HepG2 (cell line): ENCODE results near the gene MTCL1. TPM values are rescaled to one million over a fixed set of nuclear protein-coding genes. Genes with fewer than 3 reads are reported as not detected.

Source experiments
- ATAC-seq: fragments of 200-7000 bp; cut with Tn5 transposase; 3 replicates; pipeline ENCODE4 v1.9.1; 2020; ENCODE audit warnings: mild to moderate bottlenecking, moderate library complexity
- BruUV-seq: library from RNA; stranded (reverse); fragments of 400-500 nt; replicated peaks from 2 replicates; lab custom pipeline; 2021; lab: Mats Ljungman, UMichigan
- CTCF ChIA-PET: fragments of 300-600 bp; formaldehyde crosslinking; extraction: SDS; loops from one replicate; lab custom pipeline; 2021; ENCODE audit warnings: low total read pairs, inconsistent platforms, low intra/inter-chr PET ratio; lab: Yijun Ruan, JAX
- POLR2A ChIA-PET: fragments of 350-600 bp; sonication (Branson Sonifier 250); formaldehyde crosslinking; loops from one replicate; lab custom pipeline; 2020; ENCODE audit warnings: antibody characterized with exemption, inconsistent platforms; lab: Yijun Ruan, JAX
- DNase-seq: peaks from one replicate; pipeline ENCODE4 v3.0.0-alpha.2; 2015; ENCODE audit warnings: low spot score
- FAIRE-seq: peaks from 3 replicates; lab custom pipeline; 2011; peaks lifted over from hg19 to GRCh38; lab: Jason Lieb, UNC
- H2AFZ ChIP-seq: one replicate; pipeline ENCODE4 v1.6.1; 2011; ENCODE audit warnings: low read length, inconsistent platforms
- H3K27ac ChIP-seq: fragments of 300-600 bp; 3 replicates; pipeline ENCODE4 v1.8.0; 2011; ENCODE audit warnings: mixed run types, mild to moderate bottlenecking, mixed read lengths, low read length, inconsistent platforms; ENCODE audit not compliant: insufficient read depth; ENCODE audit errors: extremely low read length
- H3K27me3 ChIP-seq, 2 experiments: fragments of 200-600 bp in 1 of 2; 2 replicates in 1 of 2; 3 replicates in 1 of 2; pipeline versions ENCODE4 v1.6.0 to v1.8.0; 2011; ENCODE audit warnings: low read length in 2 of 2, mild to moderate bottlenecking in 2 of 2, moderate library complexity in 2 of 2, inconsistent platforms in 1 of 2; ENCODE audit not compliant: insufficient read depth in 2 of 2, control insufficient read depth in 1 of 2
- H3K36me3 ChIP-seq, 2 experiments: fragments of 200-600 bp in 1 of 2; replicated peaks in 1 of 2; 2 replicates in 1 of 2; 3 replicates in 1 of 2; pipeline versions ENCODE4 v1.5.1 to v1.8.0; 2011; ENCODE audit warnings: low read length in 2 of 2, inconsistent platforms in 1 of 2; ENCODE audit not compliant: insufficient read depth in 2 of 2, control insufficient read depth in 1 of 2
- H3K4me1 ChIP-seq: 2 replicates; pipeline ENCODE4 v1.5.1; 2012; ENCODE audit warnings: low read length, inconsistent platforms; ENCODE audit not compliant: insufficient read depth
- H3K4me2 ChIP-seq: 2 replicates; pipeline ENCODE4 v1.6.0; 2011; ENCODE audit warnings: low read depth, low read length, inconsistent platforms
- H3K4me3 ChIP-seq, 3 experiments: fragments of 200-600 bp in 1 of 3; sonication (generic), shearing (Covaris generic) in 1 of 3; replicated peaks in 1 of 3; 2 replicates each; pipeline ENCODE4 v1.5.1; 2011 to 2016; ENCODE audit warnings: low read length in 3 of 3, inconsistent platforms in 2 of 3, low read depth in 2 of 3, mild to moderate bottlenecking in 2 of 3, control low read depth in 1 of 3, mixed read lengths in 1 of 3; ENCODE audit not compliant: insufficient read depth in 1 of 3
- H3K79me2 ChIP-seq: one replicate; pipeline ENCODE4 v1.6.1; 2011; ENCODE audit warnings: low read length, inconsistent platforms; ENCODE audit not compliant: insufficient read depth
- H3K9ac ChIP-seq: 2 replicates; pipeline ENCODE4 v1.6.0; 2011; ENCODE audit warnings: mild to moderate bottlenecking, low read depth, low read length, inconsistent platforms; ENCODE audit not compliant: insufficient read depth
- H3K9me3 ChIP-seq: 2 replicates; pipeline ENCODE4 v1.5.1; 2012; ENCODE audit warnings: mild to moderate bottlenecking, low read length
- H4K20me1 ChIP-seq: 2 replicates; pipeline ENCODE4 v1.6.0; 2011; ENCODE audit warnings: inconsistent platforms, mild to moderate bottlenecking, low read length, moderate library complexity; ENCODE audit not compliant: insufficient read depth
- AFF4 ChIP-seq: sonication (generic); formaldehyde crosslinking; IDR thresholded peaks from 2 replicates; pipeline ENCODE4 v1.4.0; 2020; ENCODE audit warnings: missing genetic modification reagents
- EZH2 ChIP-seq: conservative IDR thresholded peaks from 2 replicates; pipeline ENCODE4 v1.6.1; 2012; ENCODE audit warnings: mild to moderate bottlenecking, low read depth, low read length, moderate library complexity
- FOXK2 ChIP-seq: fragments of 450-650 bp; IDR thresholded peaks from 2 replicates; pipeline ENCODE4 v1.6.1; 2016
- HHEX ChIP-seq: IDR thresholded peaks from 2 replicates; pipeline ENCODE4 v1.6.1; 2016; ENCODE audit warnings: control low read depth
- MIXL1 ChIP-seq: IDR thresholded peaks from 2 replicates; pipeline ENCODE4 v1.6.1; 2016
- MZF1 ChIP-seq: sonication (generic); formaldehyde crosslinking; IDR thresholded peaks from 2 replicates; pipeline ENCODE4 v1.8.1; 2023; ENCODE audit warnings: mild to moderate bottlenecking, missing genetic modification reagents, borderline replicate concordance
- RFX5 ChIP-seq: IDR thresholded peaks from 2 replicates; pipeline ENCODE4 v1.6.1; 2011; ENCODE audit warnings: low read depth, low read length, improper control_type of control experiment
- SPEN ChIP-seq: sonication (generic); formaldehyde crosslinking; IDR thresholded peaks from 2 replicates; pipeline ENCODE4 v1.5.1; 2020; ENCODE audit warnings: low read depth, mild to moderate bottlenecking, missing genetic modification reagents
- SRF ChIP-seq: IDR thresholded peaks from 2 replicates; pipeline ENCODE4 v1.6.1; 2011; ENCODE audit warnings: mild to moderate bottlenecking, low read depth, low read length, moderate library complexity
- TAF1 ChIP-seq: sonication (generic); formaldehyde crosslinking; IDR thresholded peaks from 2 replicates; pipeline ENCODE4 v1.4.0; 2020; ENCODE audit warnings: missing genetic modification reagents
- ZNF180 ChIP-seq: sonication (generic); formaldehyde crosslinking; IDR thresholded peaks from 2 replicates; pipeline ENCODE4 v1.4.0; 2020; ENCODE audit warnings: low read depth, missing genetic modification reagents, borderline replicate concordance
- ZNF547 ChIP-seq: sonication (generic); formaldehyde crosslinking; IDR thresholded peaks from 2 replicates; pipeline ENCODE4 v1.5.1; 2020; ENCODE audit warnings: mild to moderate bottlenecking, missing genetic modification reagents
- ZNF574 ChIP-seq: sonication (generic); formaldehyde crosslinking; IDR thresholded peaks from 2 replicates; pipeline ENCODE4 v1.4.0; 2020; ENCODE audit warnings: missing genetic modification reagents
- ZSCAN12 ChIP-seq: sonication (generic); formaldehyde crosslinking; IDR thresholded peaks from 2 replicates; pipeline ENCODE4 v1.9.0; 2021; ENCODE audit warnings: mild to moderate bottlenecking, missing genetic modification reagents
- WGBS: methylation state at CpG from one replicate; pipeline ENCODE4 v1.1.6; 2017; ENCODE audit warnings: low lambda C conversion rate; 5-methylcytosine and 5-hydroxymethylcytosine counted together
- in situ Hi-C: cut with HindIII; loops from 2 replicates; pipeline ENCODE4 v1.10.0; 2017; ENCODE audit warnings: low pct_unique_long_range_greater_than_20kb; ENCODE audit not compliant: extremely low pct_ligation_motif_present
- intact Hi-C: fragments of 100-400 bp; cut with micrococcal nuclease; formaldehyde crosslinking; loops from one replicate; pipeline ENCODE4 v1.10.0; 2022; ENCODE audit not compliant: unreplicated experiment
- polyA plus RNA-seq, 8 experiments: library from polyadenylated mRNA; depleted of rRNA in 3 of 8; stranded (reverse) in 7 of 8; unstranded in 1 of 8; fragments of >200 nt; fragmentation: Illumina TruSeq in 4 of 8; extraction: Trizol in 4 of 8; gene quantifications; 2 replicates each; pipeline versions ENCODE4 v1.2.1 to v1.2.3, GENCODE V29; 2011 to 2016; ENCODE audit warnings: low read depth in 4 of 8, missing spikeins in 1 of 8, mixed read lengths in 1 of 8; ENCODE audit not compliant: insufficient read depth in 1 of 8
- total RNA-seq, 5 experiments: library from RNA; depleted of rRNA; stranded (reverse); fragments of >200 nt; fragmentation: Illumina TruSeq; extraction: Trizol; gene quantifications; 2 replicates each; pipeline ENCODE4 v1.2.3, GENCODE V29; 2016; ENCODE audit warnings: low read depth in 1 of 5
- TF ChIP-seq, protein P1 (sequence below): sonication (generic); formaldehyde crosslinking; IDR thresholded peaks from 2 replicates; pipeline ENCODE4 v1.8.0; 2022; ENCODE audit warnings: missing genetic modification reagents, mild to moderate bottlenecking, inconsistent platforms, borderline replicate concordance
- TF ChIP-seq, protein P2 (sequence below): IDR thresholded peaks from 2 replicates; pipeline ENCODE4 v1.6.1; 2018; ENCODE audit warnings: missing genetic modification reagents, mild to moderate bottlenecking, missing compliant biosample characterization

Gene MTCL1
- total and polyA plus RNA-seq, 2 of the 13 experiments (the other 11 are each of a cell fraction or from before 2014, with no cell fraction given): 3.1 to 3.2 TPM

DNA sequence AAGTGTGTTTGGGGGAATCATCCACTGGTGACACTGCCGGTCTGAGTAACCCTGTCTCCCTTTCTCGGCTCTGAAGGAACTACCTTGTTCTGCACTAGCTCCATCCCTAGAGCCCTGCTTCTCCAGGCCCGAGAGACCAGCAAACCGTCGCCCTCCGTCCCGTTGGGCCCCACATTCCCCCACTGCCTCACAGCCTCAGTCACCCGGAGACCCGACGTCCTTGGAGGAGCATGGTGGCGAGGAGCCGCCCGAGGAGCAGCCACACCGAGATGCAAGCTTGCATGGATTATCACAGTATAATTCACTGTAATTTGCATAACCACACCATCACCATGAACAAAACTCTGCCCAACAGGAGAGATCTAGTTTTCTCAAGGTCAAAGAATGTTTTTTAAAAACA lies 126.2 kb downstream of the MTCL1 start (continued):
- TF ChIP-seq, protein P1, sequence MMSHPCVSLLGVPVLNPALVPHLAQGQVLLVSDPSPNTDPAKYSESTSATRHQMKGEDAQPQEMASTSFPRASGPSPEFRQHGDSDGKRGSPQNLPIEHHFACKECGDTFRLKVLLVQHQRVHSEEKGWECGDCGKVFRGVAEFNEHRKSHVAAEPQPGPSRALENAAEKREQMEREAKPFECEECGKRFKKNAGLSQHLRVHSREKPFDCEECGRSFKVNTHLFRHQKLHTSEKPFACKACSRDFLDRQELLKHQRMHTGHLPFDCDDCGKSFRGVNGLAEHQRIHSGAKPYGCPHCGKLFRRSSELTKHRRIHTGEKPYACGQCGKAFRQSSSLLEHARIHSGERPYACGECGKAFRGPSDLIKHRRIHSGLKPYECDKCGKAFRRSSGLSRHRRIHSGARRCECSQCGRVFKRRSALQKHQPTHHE (CRISPR knock-in tag): no peak
- TF ChIP-seq ZNF180 (CRISPR knock-in tag): no peak
- TF ChIP-seq SRF: no peak
- no peak for TF ChIP-seq TAF1
- TF ChIP-seq MZF1 (CRISPR knock-in tag): no peak

DNA sequence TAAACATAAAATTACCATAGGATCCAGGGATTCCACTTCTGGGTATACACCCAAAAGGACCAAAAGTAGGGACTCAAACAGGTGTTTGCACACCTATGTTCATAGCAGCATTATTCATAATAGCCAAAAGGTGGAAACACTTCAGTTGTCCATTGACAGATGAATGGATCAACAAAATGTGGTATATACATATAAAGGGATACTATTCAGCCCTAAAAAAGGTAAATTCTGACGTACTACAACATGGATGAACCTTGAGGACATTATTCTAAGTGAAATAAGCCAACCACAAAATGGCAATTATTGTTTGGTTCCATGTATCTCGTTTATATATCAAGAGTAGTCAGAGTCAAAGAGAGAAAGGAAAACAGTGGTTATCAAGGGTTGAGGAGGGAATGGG lies 128.1 kb downstream of the MTCL1 start:
- ATAC-seq: no peak
- in situ Hi-C loops: no loop called here
- Histone ChIP-seq H3K9ac (no peak overlapping the region), H3K4me3 (no peak overlapping the region), H3K27me3 (no peaks in the 10 kb centered on the region; a peak in 1 of 5 replicates), H3K27ac (no peak overlapping the region), H3K79me2 (no peaks in the 10 kb centered on the region), H3K4me1 (no peaks in the 10 kb centered on the region), H3K36me3 (no peaks in the 10 kb centered on the region), H4K20me1 (no peaks in the 10 kb centered on the region), H3K9me3 (no peaks in the 10 kb centered on the region), H3K4me2 (no peak overlapping the region), H2AFZ (no peak overlapping the region)
- WGBS: 8% methylated on average over 2 of the region's 2 CpGs
- BruUV-seq: no TSS peak
- intact Hi-C loops: no loop called here
- CTCF ChIA-PET: no interaction called here
- no peak for DNase-seq
- POLR2A ChIA-PET: no interaction called here
- no peak for FAIRE-seq
- TF ChIP-seq MIXL1 (CRISPR knock-in tag) (no peak), AFF4 (no peak), RFX5 (no peak), SPEN (CRISPR knock-in tag) (no peak), ZSCAN12 (no peak), EZH2 (no peak), HHEX (CRISPR knock-in tag) (no peak), ZNF574 (no peak), ZNF547 (CRISPR knock-in tag) (no peak), FOXK2 (no peak)
- TF ChIP-seq, protein P2, sequence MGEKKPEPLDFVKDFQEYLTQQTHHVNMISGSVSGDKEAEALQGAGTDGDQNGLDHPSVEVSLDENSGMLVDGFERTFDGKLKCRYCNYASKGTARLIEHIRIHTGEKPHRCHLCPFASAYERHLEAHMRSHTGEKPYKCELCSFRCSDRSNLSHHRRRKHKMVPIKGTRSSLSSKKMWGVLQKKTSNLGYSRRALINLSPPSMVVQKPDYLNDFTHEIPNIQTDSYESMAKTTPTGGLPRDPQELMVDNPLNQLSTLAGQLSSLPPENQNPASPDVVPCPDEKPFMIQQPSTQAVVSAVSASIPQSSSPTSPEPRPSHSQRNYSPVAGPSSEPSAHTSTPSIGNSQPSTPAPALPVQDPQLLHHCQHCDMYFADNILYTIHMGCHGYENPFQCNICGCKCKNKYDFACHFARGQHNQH (CRISPR knock-in tag): no peak
